Measurements from ENCODE around the gene GPR15. TPM values are rescaled to one million over a fixed set of nuclear protein-coding genes. Genes with fewer than 3 reads are reported as not detected.
A peak's percentile ranks its signal among the peaks of the same experiment; 100 is the strongest.

Gene GPR15
- total and polyA plus RNA-seq, 10 of the 15 experiments (the other 5 are each of a cell fraction or from before 2014, with no cell fraction given) = 70.7 to 150 (median 115) TPM

- peak; percentile 98 for TF ChIP-seq ZNF217 (IDR thresholded peaks at IDR 0.05)
- peak; percentile 90 for TF ChIP-seq BCL3 (IDR thresholded peaks at IDR 0.05; ENCODE audit: borderline replicate concordance, insufficient read depth, low read depth, low read length, poor library complexity, severe bottlenecking)
- TF ChIP-seq ZBTB4 (CRISPR knock-in tag; IDR thresholded peaks at IDR 0.05) = no peak
- TF ChIP-seq ZSCAN29 (IDR thresholded peaks at IDR 0.05) = no peak; the same call in 1 of the 2 replicates
- peak; percentile 96 for TF ChIP-seq DPF2 (IDR thresholded peaks at IDR 0.05)
- no peak; the same call in 1 of the 2 replicates for TF ChIP-seq REST (IDR thresholded peaks at IDR 0.05; ENCODE audit: low read depth, low read length)
- peak; percentile 73 to 83 for TF ChIP-seq BHLHE40 (IDR thresholded peaks at IDR 0.05; ENCODE audit: borderline replicate concordance in 1 of 2, low read depth in 2 of 2, low read length in 1 of 2)
- no peak for TF ChIP-seq RELA (IDR thresholded peaks at IDR 0.05; ENCODE audit: borderline replicate concordance, partially characterized antibody)
- TF ChIP-seq SP1 (IDR thresholded peaks at IDR 0.05; ENCODE audit: low read depth, low read length) = peak; percentile 61
- peak; percentile 84 for TF ChIP-seq IKZF1 (conservative IDR thresholded peaks at IDR 0.05)
- TF ChIP-seq KAT2A (conservative IDR thresholded peaks at IDR 0.05; ENCODE audit: control insufficient read depth, low read depth, low read length) = no peak
- no peak for TF ChIP-seq SREBF1 (IDR thresholded peaks at IDR 0.05; ENCODE audit: low read length)
- no peak for TF ChIP-seq FOS (IDR thresholded peaks at IDR 0.05; ENCODE audit: borderline replicate concordance, extremely low read depth, insufficient read length)
- TF ChIP-seq SUPT20H (IDR thresholded peaks at IDR 0.05; ENCODE audit: borderline replicate concordance, control insufficient read depth, low read depth, low read length) = no peak
- TF ChIP-seq CHD1 (IDR thresholded peaks at IDR 0.05; ENCODE audit: low read depth, low read length) = peak; percentile 77; the same call in 1 of the 2 replicates
- TF ChIP-seq SMAD1 (IDR thresholded peaks at IDR 0.05; ENCODE audit: low read depth, partially characterized antibody) = peak; percentile 96
- no peak for TF ChIP-seq WRNIP1 (IDR thresholded peaks at IDR 0.05; ENCODE audit: borderline replicate concordance, low read depth, low read length)
- TF ChIP-seq CREB1 (IDR thresholded peaks at IDR 0.05; ENCODE audit: low read depth) = peak; percentile 60
- no peak for TF ChIP-seq SUZ12 (IDR thresholded peaks at IDR 0.05; ENCODE audit: unreplicated experiment)
- TF ChIP-seq SMC3 (IDR thresholded peaks at IDR 0.05; ENCODE audit: borderline replicate concordance, low read length) = peak; percentile 19; the same call in 1 of the 2 replicates
- TF ChIP-seq TCF7 (IDR thresholded peaks at IDR 0.05; ENCODE audit: borderline replicate concordance) = peak; percentile 79
- peak; percentile 68; the same call in 1 of the 2 replicates for TF ChIP-seq TARDBP (IDR thresholded peaks at IDR 0.05; ENCODE audit: borderline replicate concordance)
- TF ChIP-seq ATF3 (IDR thresholded peaks at IDR 0.05; ENCODE audit: borderline replicate concordance, extremely low read depth, low read depth, low read length) = no peak
These were observed 4.8 kb downstream of the GPR15 start (continued) for GRCh38 chr3:98536456-98537017.

Data from GM12878 (cell line).